Stimulated activated CD8-positive, alpha-beta memory T cell treated with anti-CD3 and anti-CD28 coated beads, Interleukin-4, amount 100 ng/mL, for 1 hour (primary cell): ENCODE results near the gene ZNF438.
"Not testable (repeated sequence)": the region's sequence is repeated elsewhere in the genome, so short reads cannot be mapped to it uniquely, and the experiment has no call there.

Source experiments
- DNase-seq, 2 donors: peaks; one replicate each; pipeline ENCODE4 v3.0.0-alpha.2; 2020; ENCODE audit warnings: low read depth in 2 of 2, low spot score in 1 of 2

The ZNF438 gene

GRCh38 chr10:30988831-30989435 is 42.7 kb downstream of the ZNF438 start:
- DNase-seq, result no peak

DNA sequence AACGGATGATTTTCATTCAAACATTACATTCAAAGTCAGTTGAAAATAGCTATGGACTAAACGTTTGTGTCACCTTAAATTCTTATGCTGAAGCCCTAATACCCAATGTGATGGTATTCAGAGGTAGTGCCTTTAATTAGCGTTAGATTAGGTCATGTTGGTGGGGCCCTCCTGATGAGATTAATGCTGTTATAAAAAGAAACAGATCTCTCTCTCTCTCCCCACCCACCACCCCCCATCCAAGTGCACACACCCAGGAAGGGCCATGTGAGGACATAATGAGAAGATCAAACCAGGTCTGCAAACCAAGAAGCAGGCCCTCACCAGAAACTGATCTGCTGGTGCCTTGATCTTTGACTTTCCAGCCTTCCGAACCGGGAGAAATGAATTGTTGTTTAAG is 44.2 kb downstream of the ZNF438 start:
- no peak for DNase-seq

DNA sequence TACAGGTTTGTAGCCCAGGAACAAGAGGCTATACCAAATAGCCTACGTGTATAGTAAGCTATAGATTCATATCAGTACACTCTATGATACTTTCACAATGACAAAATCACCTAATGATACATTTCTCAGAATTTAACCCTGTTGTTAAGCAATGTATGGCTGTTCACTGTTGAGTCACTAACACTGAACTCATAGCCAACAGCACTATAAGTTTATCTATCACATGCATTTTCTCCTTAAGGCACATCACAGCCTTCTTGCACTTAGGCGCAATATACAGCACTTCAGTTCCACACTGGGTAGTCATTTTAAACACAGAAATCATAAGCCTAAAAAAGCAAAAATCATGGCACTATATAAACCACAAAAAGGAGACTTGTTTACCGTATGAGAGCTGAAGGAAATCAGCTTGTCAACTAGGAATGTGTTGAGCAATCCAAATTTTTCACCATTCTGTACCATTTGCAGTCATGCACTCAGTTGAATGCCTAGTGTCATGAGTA is 45.6 kb downstream of the ZNF438 start:
- no peak for DNase-seq

DNA sequence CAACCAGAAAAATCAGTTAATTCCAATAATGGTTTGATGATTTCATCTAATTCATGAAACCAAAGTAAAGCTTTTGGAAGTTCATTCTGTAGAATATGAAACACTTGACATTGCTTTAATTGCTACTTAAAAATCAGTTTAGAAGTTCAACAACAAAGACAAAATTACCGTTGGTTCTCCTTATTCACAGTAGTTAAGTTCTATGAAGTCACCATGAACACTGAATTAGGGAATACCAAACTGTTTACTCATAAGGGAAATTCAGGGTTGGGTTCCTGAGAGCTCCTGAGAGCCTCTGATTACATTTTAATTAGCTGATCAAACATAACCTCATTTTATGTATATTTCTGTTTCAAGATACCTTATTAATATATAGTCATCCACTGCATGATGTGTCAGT is 46.2 kb downstream of the ZNF438 start:
- no peak for DNase-seq

GRCh38 chr10:30984563-30985328 is 46.9 kb downstream of the ZNF438 start:
- DNase-seq, result no peak

DNA sequence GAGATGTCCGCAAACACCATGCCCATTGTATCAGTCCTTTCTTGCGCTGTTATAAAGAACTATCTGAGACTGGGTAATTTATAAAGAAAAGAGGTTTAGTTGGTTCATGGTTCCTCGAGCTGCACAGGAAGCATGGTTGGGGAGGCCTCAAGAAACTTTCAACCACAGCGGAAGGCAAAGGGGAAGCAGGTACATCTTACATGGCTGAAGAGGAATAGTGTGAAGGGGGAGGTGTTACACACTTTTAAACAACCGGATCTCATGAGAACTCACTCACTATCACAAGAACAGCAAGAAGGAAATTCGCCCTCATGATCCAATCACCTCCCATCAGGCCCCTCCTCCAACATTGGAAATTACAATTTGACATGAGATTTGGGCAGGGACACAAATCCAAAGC is 48.5 kb downstream of the ZNF438 start:
- DNase-seq, result not testable (repeated sequence)

- no peak for DNase-seq
Measured at GRCh38 chr10:30980951-30981616, 50.6 kb downstream of the ZNF438 start.

DNA sequence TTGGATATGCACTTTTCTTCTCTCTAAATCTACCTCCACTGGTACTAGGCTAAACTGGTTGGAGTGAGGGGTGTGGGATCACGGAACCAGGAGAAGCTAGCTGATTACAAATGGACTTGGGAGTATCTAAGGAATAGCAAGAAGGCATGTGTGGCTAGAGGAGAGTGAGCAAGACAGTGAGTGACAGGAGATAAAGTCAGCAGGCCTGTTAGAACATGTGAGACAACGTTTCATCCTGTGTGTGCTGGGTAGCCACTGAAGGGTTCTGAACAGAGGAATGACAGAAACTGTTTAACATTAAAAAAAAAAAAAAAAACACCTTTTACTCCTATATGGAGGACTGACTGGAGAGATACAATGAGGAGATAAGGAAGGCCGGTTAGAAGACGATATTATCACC is 51.7 kb downstream of the ZNF438 start:
- DNase-seq, result no peak

GRCh38 chr10:30978843-30979242 is 52.8 kb downstream of the ZNF438 start:
- DNase-seq, result no peak

DNA sequence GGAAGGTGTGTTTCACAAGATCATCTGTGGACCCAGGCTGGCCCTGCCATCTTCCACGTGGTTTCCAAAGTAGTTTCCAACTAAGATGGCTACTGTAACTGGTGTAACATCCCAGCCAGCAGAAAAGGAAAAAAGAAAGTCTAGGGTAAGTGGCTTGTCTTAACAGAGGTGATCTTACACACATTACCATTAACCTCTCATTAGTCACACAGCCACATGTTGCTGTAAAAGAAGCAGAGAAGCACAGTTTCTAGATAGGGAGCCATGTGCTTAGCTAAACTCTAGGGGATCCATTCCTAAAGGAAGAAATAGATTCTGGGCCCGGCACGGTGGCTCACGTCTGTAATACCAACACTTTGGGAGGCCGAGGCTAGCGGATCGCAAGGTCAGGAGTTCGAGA is 54.3 kb downstream of the ZNF438 start:
- no peak for DNase-seq

DNA sequence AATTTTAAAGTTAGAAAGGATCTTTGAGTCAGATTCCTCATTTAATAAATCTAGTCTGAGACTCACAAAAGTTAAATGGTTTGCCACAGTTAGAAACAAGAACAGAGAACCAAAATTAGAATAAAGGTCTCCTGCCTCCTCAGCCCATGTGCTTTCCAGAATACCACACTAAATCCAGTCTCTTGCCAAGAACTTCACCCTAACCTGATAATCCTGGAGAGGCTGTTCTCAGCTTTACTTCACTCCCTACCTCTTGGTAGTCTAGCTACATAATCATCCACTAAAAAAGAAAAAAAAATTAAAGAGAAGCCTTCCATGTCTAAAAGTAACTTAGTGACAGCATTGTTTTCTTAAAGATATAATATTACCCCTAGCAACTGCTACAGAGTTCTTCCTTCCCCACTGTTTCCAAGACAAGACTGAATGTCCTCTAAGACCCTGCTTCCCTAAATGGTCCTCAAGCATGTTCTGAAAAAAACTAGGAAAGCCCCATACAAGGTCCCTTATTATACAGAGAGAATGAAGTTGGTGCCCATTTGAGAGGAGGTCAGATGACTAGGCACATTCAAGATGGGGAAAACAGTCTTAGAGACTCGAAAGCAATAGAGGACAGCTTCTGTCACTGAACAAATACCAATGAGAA is 56.8 kb downstream of the ZNF438 start:
- no peak for DNase-seq

DNA sequence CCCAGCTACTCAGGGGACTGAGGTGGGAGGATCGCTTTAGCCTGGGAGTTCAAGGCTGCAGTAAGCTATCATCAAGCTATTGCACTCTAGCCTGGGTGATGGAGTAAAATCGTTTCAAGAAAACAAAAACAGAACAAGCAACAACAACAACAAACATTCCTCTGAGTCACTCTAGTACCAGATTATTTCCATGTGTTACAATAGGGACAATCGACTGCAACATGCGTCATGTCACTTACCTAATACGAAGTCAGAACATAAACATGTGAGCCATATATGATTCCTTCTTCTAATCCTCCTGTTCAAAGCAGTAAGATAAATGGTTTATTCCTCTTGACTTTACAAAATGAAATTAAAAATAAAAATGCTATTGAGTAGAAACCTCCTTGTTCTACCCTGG is 57.3 kb downstream of the ZNF438 start:
- no peak for DNase-seq

DNA sequence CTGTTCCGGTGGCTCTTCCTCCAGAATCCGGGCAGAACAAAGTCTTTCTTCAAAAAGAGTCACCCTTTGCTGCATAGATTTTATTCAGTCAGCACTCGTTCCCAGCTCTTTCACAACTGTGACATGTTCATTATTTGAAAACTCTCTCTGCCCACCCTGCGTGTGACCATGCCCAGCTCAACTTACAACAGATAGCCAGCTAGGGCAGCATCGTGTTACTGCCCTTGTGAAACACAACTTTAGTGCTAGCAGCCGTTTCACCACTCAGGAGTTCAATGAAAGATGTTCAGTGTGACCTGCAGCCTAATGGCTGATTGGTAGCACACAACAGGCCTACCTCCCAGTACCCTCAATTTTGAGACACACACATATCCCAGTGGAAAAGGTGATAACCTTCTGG is 57.9 kb downstream of the ZNF438 start:
- DNase-seq, result no peak

DNA sequence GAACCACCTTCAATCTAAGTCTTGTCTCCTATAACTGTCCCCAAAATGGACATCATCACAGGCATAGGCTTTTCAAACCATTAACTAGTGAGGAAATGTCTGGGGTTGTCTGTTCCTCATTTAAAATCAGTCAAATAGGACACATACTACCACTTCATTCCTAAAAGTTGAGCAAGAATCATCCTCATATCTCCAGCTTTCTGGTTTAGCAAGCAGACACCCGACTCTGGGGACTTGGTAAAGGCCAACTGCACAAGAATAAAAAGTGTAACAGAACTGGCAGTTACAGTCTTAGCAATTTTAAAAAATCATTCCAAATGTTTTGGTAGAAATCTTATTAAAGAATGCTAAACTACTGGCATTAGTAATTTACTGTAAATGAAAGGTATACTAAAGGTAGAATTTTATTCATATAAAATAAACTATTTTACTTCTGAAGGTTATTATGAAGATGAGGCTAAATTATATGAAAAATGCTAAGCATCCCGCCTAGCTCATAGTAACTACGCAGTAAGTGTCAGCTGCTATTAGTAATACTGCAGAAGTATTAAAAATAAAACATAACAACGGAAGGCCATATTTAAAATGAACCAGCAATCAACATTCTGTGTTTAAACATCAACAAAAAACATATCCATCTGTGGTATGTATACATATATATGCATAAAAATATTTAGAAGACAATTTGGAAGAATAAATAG is 60.8 kb downstream of the ZNF438 start:
- no peak for DNase-seq

DNA sequence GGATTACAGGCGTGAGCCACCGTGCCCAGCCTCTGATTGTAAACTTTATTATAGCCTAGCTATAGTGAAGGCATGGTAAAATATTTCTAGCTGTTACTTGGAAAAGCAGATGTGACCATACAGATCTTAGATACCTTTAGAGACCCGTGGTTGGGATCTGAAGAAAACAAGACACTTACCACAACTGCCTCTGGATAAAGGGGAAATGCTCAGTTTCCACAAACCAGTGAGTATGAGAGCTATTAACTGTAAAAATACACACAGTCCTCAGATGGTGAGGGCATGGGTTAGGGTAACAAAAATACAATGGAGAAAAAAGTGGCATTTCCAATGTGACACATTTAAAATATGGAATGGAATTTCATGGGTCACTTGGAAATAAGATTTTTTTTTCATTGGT is 63.0 kb downstream of the ZNF438 start:
- no peak for DNase-seq

DNA sequence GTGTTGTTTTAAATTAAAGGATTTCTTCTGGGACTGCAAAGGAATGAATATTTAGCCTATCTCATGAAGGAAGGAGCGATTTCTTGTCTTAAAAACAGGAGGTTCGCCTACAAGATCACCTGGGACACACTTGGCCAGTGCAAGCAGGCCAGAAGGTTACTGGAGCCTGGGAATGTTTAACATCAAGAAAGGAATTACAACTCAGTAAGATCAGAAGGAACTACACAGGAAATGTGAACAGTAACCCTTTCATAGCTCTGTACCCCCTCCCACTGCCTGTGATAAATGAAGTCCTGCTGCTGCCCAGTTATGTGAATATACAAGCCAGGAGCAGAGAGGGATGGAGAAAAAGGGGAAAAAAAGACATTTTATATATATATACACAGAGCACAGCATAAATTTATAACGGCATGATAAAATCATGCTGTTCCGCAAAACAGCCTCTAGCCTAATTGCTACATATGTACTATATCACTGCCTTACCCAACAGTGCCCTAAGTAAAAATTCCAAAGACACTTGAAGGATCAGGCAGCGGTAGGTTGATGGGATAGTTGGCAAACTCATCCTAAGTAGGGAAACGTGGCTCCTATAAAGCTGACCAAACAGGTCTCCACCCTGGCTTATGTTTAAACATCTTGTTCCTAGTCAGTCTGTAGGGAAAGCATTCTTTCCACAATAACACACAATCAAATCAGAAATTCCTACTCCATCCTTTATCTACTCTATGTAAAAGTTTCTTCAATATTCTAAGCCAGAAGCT is 63.8 kb downstream of the ZNF438 start:
- DNase-seq, result no peak

DNA sequence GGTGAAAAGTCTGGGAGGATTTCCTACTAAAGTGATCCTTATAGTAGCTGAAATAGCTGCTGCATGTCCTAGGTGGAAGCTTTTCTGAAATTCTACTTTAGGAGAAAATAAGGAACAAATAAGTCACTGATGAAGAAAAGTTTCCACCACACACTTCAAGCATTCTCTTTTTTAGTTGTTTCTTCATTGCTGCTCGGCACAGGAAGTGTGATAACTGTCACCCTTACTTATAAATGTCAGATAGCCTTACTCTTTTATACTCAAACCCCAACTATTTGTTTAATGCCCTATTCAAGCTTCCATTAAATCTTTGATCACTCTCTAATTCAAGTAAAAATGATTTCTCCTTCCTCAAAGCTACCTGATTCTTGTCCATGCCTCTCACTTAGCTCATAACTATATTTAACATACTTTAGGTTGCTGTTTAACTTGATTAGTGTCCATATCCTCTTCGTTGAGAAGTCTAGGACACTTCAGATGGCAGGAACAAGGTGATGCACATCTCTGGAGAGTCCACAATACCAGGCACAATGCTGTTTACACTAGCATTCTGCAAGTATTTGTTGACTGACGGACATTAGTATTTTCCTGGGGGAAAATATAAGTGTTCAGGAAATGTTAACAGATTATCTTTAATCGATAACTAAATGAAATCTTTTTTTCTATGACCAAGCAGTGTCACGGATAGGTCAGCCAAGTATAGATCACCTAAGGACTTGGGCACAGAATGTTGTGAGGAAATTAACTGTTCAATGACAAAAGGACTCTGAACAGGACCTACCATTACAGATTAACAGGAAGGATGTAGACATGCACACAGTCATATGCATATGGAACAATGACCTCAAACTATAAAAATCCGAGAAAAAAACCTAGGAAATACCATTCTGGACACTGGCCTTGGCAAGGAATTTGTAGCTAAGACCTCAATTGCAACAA is 67.4 kb downstream of the ZNF438 start:
- DNase-seq, result no peak

GRCh38 chr10:30962522-30962921 is 69.1 kb downstream of the ZNF438 start:
- DNase-seq, result no peak

DNA sequence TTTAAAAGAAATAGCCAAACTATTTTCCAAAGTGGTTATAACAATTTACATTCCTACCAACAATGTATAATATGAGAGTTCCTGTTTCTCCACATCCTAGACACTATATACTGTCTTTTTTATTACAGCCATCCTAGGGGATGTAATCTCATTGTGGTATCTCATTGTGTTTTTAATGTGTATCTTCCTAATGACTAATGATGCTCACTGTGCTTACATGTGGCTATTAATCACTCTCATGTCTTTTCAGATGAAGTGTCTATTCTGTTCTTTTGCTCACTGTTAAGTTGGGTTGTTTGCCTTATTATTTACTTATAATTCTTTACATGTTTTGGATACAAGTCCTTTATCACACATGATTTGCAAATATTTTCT is 71.8 kb downstream of the ZNF438 start:
- DNase-seq, result no peak
